ENCODE data around the gene UCP1. TPM values are rescaled to one million over a fixed set of nuclear protein-coding genes. Genes with fewer than 3 reads are reported as not detected.
A peak's percentile ranks its signal among the peaks of the same experiment; 100 is the strongest.

The UCP1 gene
- total RNA-seq: not detected
- not detected for polyA plus RNA-seq (2013, experiment 1 of 2)
- polyA plus RNA-seq (2013, experiment 2 of 2): 0.04 TPM
- 0 to 0.08 (median 0) reads per million in 172 experiments for total RNA-seq

GRCh38 chr4:140568507-140569306 is at the start of gene UCP1:
Gene UCP1 (minus strand): TSS chr4:140568961. CDS start chr4:140568729, 232 bp downstream.
- ChIA-PET CTCF (no interaction called here), POLR2A (no interaction called here)
- peaks cover 63% of the 10 kb centered on the region for H3K27me3 Mint-ChIP-seq
- Histone ChIP-seq H3K27me3 (ENCODE audit: control insufficient read depth in 1 of 2, insufficient read depth in 2 of 2, low read length in 2 of 2) (peaks cover 51 to 76% of the 10 kb centered on the region in 2 experiments), H3K27ac (ENCODE audit: low read depth in 1 of 2, low read length in 2 of 2) (no peak within 1 kb of the TSS), H3K4me1 (ENCODE audit: insufficient read depth, low read length) (peaks cover 19% of the 10 kb centered on the region), H3K4me3 (ENCODE audit: low read length) (peak within 1 kb of the TSS; percentile 17), H3K36me3 (ENCODE audit: insufficient read depth, low read length) (no peaks in the 10 kb centered on the region), H3K9me3 (ENCODE audit: control insufficient read depth in 1 of 2, insufficient read depth in 1 of 2, low read length in 2 of 2) (peaks cover 0 to 8% of the 10 kb centered on the region in 2 experiments)
- DNase-seq (peak in 2 of 14 experiments; percentile 7 to 8), ATAC-seq (ENCODE audit: poor library complexity) (no peak)
- peaks cover 23% of the 10 kb centered on the region for H3K4me1 Mint-ChIP-seq (ENCODE audit: low read depth)
- no peak within 1 kb of the TSS for H3K27ac Mint-ChIP-seq
- H3K9me3 Mint-ChIP-seq: peaks cover 3% of the 10 kb centered on the region
- no peak for TF ChIP-seq CTCF (IDR thresholded peaks at IDR 0.05)
- H3K36me3 Mint-ChIP-seq (ENCODE audit: low read depth): no peaks in the 10 kb centered on the region
- intact Hi-C loops (cut with DNase I, micrococcal nuclease): no loop called here
- peak within 1 kb of the TSS; percentile 83 for H3K4me3 Mint-ChIP-seq

GRCh38 chr4:140617499-140618248 is 48.9 kb upstream of the UCP1 start:
- POLR2A ChIA-PET: no interaction called here
- DNase-seq (no peak), ATAC-seq (ENCODE audit: poor library complexity) (no peak)
- H3K9me3 ChIP-seq (ENCODE audit: control insufficient read depth in 1 of 2, insufficient read depth in 1 of 2, low read length in 2 of 2): peaks cover 0 to 5% of the 10 kb centered on the region in 2 experiments
- no peak overlapping the region for H3K27ac ChIP-seq (ENCODE audit: low read depth in 1 of 2, low read length in 2 of 2)
- H3K36me3 ChIP-seq (ENCODE audit: insufficient read depth, low read length): no peaks in the 10 kb centered on the region
- intact Hi-C loops (cut with DNase I, micrococcal nuclease): no loop called here
- CTCF ChIA-PET: no interaction called here
- no peak overlapping the region for H3K27ac Mint-ChIP-seq
- no peaks in the 10 kb centered on the region for H3K4me1 Mint-ChIP-seq (ENCODE audit: low read depth)
- no peak for TF ChIP-seq CTCF (IDR thresholded peaks at IDR 0.05)
- no peaks in the 10 kb centered on the region for H3K36me3 Mint-ChIP-seq (ENCODE audit: low read depth)
- no peaks in the 10 kb centered on the region for H3K4me1 ChIP-seq (ENCODE audit: insufficient read depth, low read length)
- H3K4me3 Mint-ChIP-seq: no peak overlapping the region
- no peaks in the 10 kb centered on the region for H3K27me3 Mint-ChIP-seq
- H3K4me3 ChIP-seq (ENCODE audit: low read length): no peak overlapping the region
- no peaks in the 10 kb centered on the region for H3K27me3 ChIP-seq (ENCODE audit: control insufficient read depth in 1 of 2, insufficient read depth in 2 of 2, low read length in 2 of 2)
- no peaks in the 10 kb centered on the region for H3K9me3 Mint-ChIP-seq

- Histone ChIP-seq H3K27me3 (ENCODE audit: control insufficient read depth in 1 of 2, insufficient read depth in 2 of 2, low read length in 2 of 2) (no peaks in the 10 kb centered on the region), H3K4me3 (ENCODE audit: low read length) (no peak overlapping the region), H3K36me3 (ENCODE audit: insufficient read depth, low read length) (no peaks in the 10 kb centered on the region), H3K9me3 (ENCODE audit: control insufficient read depth in 1 of 2, insufficient read depth in 1 of 2, low read length in 2 of 2) (no peaks in the 10 kb centered on the region), H3K4me1 (ENCODE audit: insufficient read depth, low read length) (no peaks in the 10 kb centered on the region), H3K27ac (ENCODE audit: low read depth in 1 of 2, low read length in 2 of 2) (no peak overlapping the region)
- Mint-ChIP-seq H3K27ac (no peak overlapping the region), H3K9me3 (no peaks in the 10 kb centered on the region), H3K4me1 (ENCODE audit: low read depth) (no peaks in the 10 kb centered on the region), H3K27me3 (no peaks in the 10 kb centered on the region), H3K36me3 (ENCODE audit: low read depth) (no peaks in the 10 kb centered on the region), H3K4me3 (no peak overlapping the region)
- no peak for TF ChIP-seq CTCF (IDR thresholded peaks at IDR 0.05)
- ChIA-PET POLR2A (no interaction called here), CTCF (no interaction called here)
- DNase-seq (no peak), ATAC-seq (ENCODE audit: poor library complexity) (no peak)
- intact Hi-C loops (cut with DNase I, micrococcal nuclease): no loop called here
Observed at GRCh38 chr4:140615451-140615850, 46.7 kb upstream of the UCP1 start.

All from CD4-positive, alpha-beta T cell (primary cell).